ENCODE results near the gene TDRD7. TPM values are rescaled to one million over a fixed set of nuclear protein-coding genes. Genes with fewer than 3 reads are reported as not detected.

The TDRD7 gene
- total RNA-seq, 1 experiment from 2014 or later = 22.0 TPM

- no peaks in the 10 kb centered on the region for H3K9me3 Mint-ChIP-seq (ENCODE audit: unreplicated experiment)
- peak in 1 of 2 experiments; percentile 30 for TF ChIP-seq CTCF (IDR thresholded peaks at IDR 0.05; ENCODE audit: insufficient read depth in 1 of 2, low read depth in 1 of 2, low read length in 1 of 2, severe bottlenecking in 1 of 2, unreplicated experiment in 1 of 2)
- ChIA-PET POLR2A (interaction anchor here (0.6 to 1.3 kb wide), 3 partner anchors 123 to 359 kb away, joined by 3 to 11 read pairs (median 4); partner anchors contain the start of genes NCBP1 and TSTD2), CTCF (interaction anchor here (0.6 to 3.5 kb wide), 15 partner anchors 8 to 652 kb away, joined by 3 to 29 read pairs (median 4); partner anchors contain the start of genes NCBP1, TSTD2 and ZNF782)
- no TSS peak for BruUV-seq (replicated peaks)
- Histone ChIP-seq H3K9me3 (no peaks in the 10 kb centered on the region), H3K36me3 (ENCODE audit: control insufficient read depth, insufficient read depth, low read length) (peaks cover 2% of the 10 kb centered on the region; the same call in 1 of the 2 replicates), H3K4me1 (no peaks in the 10 kb centered on the region; the same call in 1 of the 2 replicates), H3K27me3 (replicated peaks; ENCODE audit: control insufficient read depth, insufficient read depth, low read length) (peaks cover 5% of the 10 kb centered on the region; the same call in 1 of the 2 replicates), H3K4me3 (ENCODE audit: low read depth, low read length) (peak within 1 kb of the TSS; percentile 61)
- peaks cover 19% of the 10 kb centered on the region for H3K27me3 Mint-ChIP-seq (ENCODE audit: insufficient read depth, unreplicated experiment)
- peak within 1 kb of the TSS; percentile 73 for H3K4me3 Mint-ChIP-seq (ENCODE audit: unreplicated experiment)
- no peak within 1 kb of the TSS for H3K27ac Mint-ChIP-seq (ENCODE audit: unreplicated experiment)
- peak; percentile 61 to 83 for DNase-seq
- intact Hi-C loops (cut with micrococcal nuclease; ENCODE audit: unreplicated experiment) = loop anchor here (5.0 to 10.0 kb wide), 2 partner anchors 89 to 93 kb away; partner anchors contain the start of gene TDRD7
- peaks cover 10% of the 10 kb centered on the region for H3K36me3 Mint-ChIP-seq (ENCODE audit: insufficient read depth, unreplicated experiment)
- no peaks in the 10 kb centered on the region for H3K4me1 Mint-ChIP-seq (ENCODE audit: low read depth, unreplicated experiment)
Observed at GRCh38 chr9:97501177-97501971, 89.5 kb downstream of the TDRD7 start, which contains the start of gene TMOD1. TSS of gene TMOD1 (plus strand) at chr9:97501666. CDS start at chr9:97524189, 22,523 bp downstream.

GRCh38 chr9:97501972-97502221 lies 90.0 kb downstream of the TDRD7 start:
- peaks cover 19% of the 10 kb centered on the region for H3K27me3 Mint-ChIP-seq (ENCODE audit: insufficient read depth, unreplicated experiment)

More at GRCh38 chr9:97501972-97502221, 90.0 kb downstream of the TDRD7 start:
- Mint-ChIP-seq H3K36me3 (ENCODE audit: insufficient read depth, unreplicated experiment) (peaks cover 5% of the 10 kb centered on the region), H3K4me3 (ENCODE audit: unreplicated experiment) (peak overlapping the region; percentile 73), H3K27ac (ENCODE audit: unreplicated experiment) (no peak overlapping the region), H3K4me1 (ENCODE audit: low read depth, unreplicated experiment) (no peaks in the 10 kb centered on the region), H3K9me3 (ENCODE audit: unreplicated experiment) (no peaks in the 10 kb centered on the region)
- BruUV-seq (replicated peaks) = no TSS peak
- peaks cover 1% of the 10 kb centered on the region; the same call in 1 of the 2 replicates for H3K36me3 ChIP-seq (ENCODE audit: control insufficient read depth, insufficient read depth, low read length)
- no peaks in the 10 kb centered on the region for H3K9me3 ChIP-seq
- ChIA-PET CTCF (interaction anchor here (0.6 to 3.5 kb wide), 10 partner anchors 8 to 652 kb away, joined by 3 to 29 read pairs (median 4); partner anchors contain the start of gene ZNF782), POLR2A (interaction anchor here (0.6 to 1.3 kb wide), 3 partner anchors 122 to 360 kb away, joined by 3 to 11 read pairs (median 4); partner anchors contain the start of genes NCBP1 and TSTD2)
- H3K4me1 ChIP-seq = no peaks in the 10 kb centered on the region; the same call in 1 of the 2 replicates
- H3K4me3 ChIP-seq (ENCODE audit: low read depth, low read length) = peak overlapping the region; percentile 61
- DNase-seq = no peak
- intact Hi-C loops (cut with micrococcal nuclease; ENCODE audit: unreplicated experiment) = loop anchor here (5.0 to 10.0 kb wide), 2 partner anchors 90 to 93 kb away; partner anchors contain the start of gene TDRD7
- TF ChIP-seq CTCF (IDR thresholded peaks at IDR 0.05; ENCODE audit: insufficient read depth in 1 of 2, low read depth in 1 of 2, low read length in 1 of 2, severe bottlenecking in 1 of 2, unreplicated experiment in 1 of 2) = no peak
- H3K27me3 ChIP-seq (replicated peaks; ENCODE audit: control insufficient read depth, insufficient read depth, low read length) = peaks cover 5% of the 10 kb centered on the region; the same call in 1 of the 2 replicates
